Mucosa of descending colon (tissue), 3 donors: ENCODE results near the gene HIGD1B. TPM values are rescaled to one million over a fixed set of nuclear protein-coding genes. Genes with fewer than 3 reads are reported as not detected.

Experiments
- ATAC-seq: fragments of 200-7000 bp; cut with Tn5 transposase; one replicate; pipeline ENCODE4 v1.9.1; 2020; ENCODE audit warnings: mild to moderate bottlenecking, moderate library complexity
- DNase-seq, 3 donors: peaks; one replicate each; pipeline ENCODE4 v3.0.0-alpha.2; 2020
- H3K36me3 ChIP-seq: fragments of 200-600 bp; one replicate; pipeline ENCODE4 v1.8.0; 2021; ENCODE audit warnings: low read depth, mild to moderate bottlenecking
- H3K4me1 ChIP-seq: fragments of 200-600 bp; one replicate; pipeline ENCODE4 v1.8.0; 2021; ENCODE audit warnings: low read depth, mild to moderate bottlenecking
- H3K4me3 ChIP-seq: fragments of 200-600 bp; one replicate; pipeline ENCODE4 v1.8.0; 2021; ENCODE audit warnings: mild to moderate bottlenecking
- H3K9me3 ChIP-seq: fragments of 200-600 bp; one replicate; pipeline ENCODE4 v1.8.0; 2021; ENCODE audit warnings: mild to moderate bottlenecking
- intact Hi-C, 2 donors: fragments of 100-400 bp; cut with DNase I in 1 of 2; cut with micrococcal nuclease in 1 of 2; formaldehyde crosslinking; loops; one replicate each; pipeline versions ENCODE4 v1.11.0 to v1.11.1; 2022; cut with DNase I, micrococcal nuclease
- total RNA-seq, 3 donors: library from RNA; stranded (reverse); fragmentation: NEBNext Ultra II Directional in 2 of 3; extraction: Animal tissue kit (Norgen Biotek cat#: 25700) in 2 of 3; gene quantifications; one replicate each; pipeline versions ENCODE4 v1.2.1 to v1.2.4, GENCODE V29; 2021 to 2023
- TF ChIP-seq, protein P1 (sequence below): fragments of 200-600 bp; IDR thresholded peaks from one replicate; pipeline ENCODE4 v1.8.0; 2022; ENCODE audit warnings: antibody characterized with exemption, mild to moderate bottlenecking
- donor health status: DM: no; HTN: no; CAD: no; lungs with moderate emphysema.
- donor health status: DM: no; HTN: no; CAD: no.
- donor health status: DM: no; HTN: yes; CAD: no.

The HIGD1B gene
- total RNA-seq, 3 donors from 2014 or later: 1.6 TPM; not detected in 2

DNA sequence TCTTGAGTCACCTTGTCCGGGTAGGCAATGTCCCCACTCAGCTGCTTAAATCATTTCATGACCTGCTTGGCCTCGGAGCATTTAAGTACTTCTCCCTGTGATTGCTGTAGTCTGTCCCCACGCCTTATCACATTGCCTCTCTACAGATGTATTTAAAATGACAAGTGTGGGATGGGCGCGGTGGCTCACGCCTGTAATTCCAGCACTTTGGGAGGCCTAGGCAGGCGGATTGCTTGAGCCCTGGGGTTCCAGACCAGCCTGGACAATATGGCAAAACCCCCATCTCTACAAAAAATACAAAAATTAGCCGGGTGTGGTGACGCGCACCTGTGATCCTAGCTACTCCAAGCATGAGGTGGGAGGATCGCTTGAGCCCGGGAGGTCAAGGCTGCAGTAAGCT, 16.3 kb upstream of the HIGD1B start:
- ATAC-seq (no peak), DNase-seq (no peak)
- no peaks in the 10 kb centered on the region for H3K9me3 ChIP-seq
- no peaks in the 10 kb centered on the region for H3K36me3 ChIP-seq
- intact Hi-C loops: no loop called here
- H3K4me3 ChIP-seq: no peak overlapping the region
- peaks cover 12% of the 10 kb centered on the region for H3K4me1 ChIP-seq
- TF ChIP-seq, protein P1, sequence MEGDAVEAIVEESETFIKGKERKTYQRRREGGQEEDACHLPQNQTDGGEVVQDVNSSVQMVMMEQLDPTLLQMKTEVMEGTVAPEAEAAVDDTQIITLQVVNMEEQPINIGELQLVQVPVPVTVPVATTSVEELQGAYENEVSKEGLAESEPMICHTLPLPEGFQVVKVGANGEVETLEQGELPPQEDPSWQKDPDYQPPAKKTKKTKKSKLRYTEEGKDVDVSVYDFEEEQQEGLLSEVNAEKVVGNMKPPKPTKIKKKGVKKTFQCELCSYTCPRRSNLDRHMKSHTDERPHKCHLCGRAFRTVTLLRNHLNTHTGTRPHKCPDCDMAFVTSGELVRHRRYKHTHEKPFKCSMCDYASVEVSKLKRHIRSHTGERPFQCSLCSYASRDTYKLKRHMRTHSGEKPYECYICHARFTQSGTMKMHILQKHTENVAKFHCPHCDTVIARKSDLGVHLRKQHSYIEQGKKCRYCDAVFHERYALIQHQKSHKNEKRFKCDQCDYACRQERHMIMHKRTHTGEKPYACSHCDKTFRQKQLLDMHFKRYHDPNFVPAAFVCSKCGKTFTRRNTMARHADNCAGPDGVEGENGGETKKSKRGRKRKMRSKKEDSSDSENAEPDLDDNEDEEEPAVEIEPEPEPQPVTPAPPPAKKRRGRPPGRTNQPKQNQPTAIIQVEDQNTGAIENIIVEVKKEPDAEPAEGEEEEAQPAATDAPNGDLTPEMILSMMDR: no peak

DNA sequence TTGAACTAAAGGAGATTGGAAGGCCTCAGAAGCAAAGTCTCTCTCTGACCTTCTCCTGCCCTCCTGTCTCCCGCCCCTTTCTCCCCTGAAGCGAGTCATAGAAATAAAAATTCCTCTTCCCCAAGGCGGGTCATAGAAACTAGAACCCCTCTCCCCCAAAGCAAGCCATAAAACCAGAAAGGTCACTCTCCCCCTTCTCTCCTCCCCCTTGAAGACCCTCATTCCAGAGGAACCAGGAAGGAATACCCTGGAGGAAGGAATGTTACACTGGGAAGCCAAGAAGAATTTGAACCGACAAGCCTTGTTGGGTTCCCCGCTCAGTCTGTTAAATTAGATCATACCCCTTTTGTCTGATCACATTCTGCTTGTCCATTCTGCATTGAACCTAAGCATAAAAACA, 14.9 kb upstream of the HIGD1B start:
- ATAC-seq: no peak
- intact Hi-C loops: no loop called here
- no peak overlapping the region for H3K4me3 ChIP-seq
- H3K9me3 ChIP-seq: no peaks in the 10 kb centered on the region
- no peaks in the 10 kb centered on the region for H3K36me3 ChIP-seq
- TF ChIP-seq, protein P1: no peak
- no peak for DNase-seq
- peaks cover 12% of the 10 kb centered on the region for H3K4me1 ChIP-seq

DNA sequence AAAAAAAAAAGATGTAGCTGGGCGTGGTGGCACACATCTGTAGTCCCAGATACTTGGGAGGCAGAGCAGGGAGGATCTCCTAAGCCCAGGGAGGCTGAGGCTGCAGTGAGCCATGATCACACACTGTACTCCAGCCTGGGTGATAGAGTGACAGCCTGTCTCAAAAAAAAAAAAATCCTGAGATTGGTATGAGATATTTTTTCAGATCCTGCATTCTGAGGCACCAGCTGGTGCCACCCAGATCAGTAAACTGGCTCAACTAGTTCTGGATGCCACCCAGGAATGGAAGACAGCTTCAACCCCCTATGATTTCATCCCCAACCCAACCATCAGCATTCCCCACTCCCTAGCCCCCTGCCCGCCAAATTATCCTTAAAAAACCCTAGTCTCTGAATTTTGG, 10.5 kb upstream of the HIGD1B start:
- TF ChIP-seq, protein P1: no peak
- H3K4me3 ChIP-seq: no peak overlapping the region
- intact Hi-C loops: no loop called here
- H3K9me3 ChIP-seq: no peaks in the 10 kb centered on the region
- H3K4me1 ChIP-seq: no peaks in the 10 kb centered on the region
- DNase-seq (no peak), ATAC-seq (no peak)
- no peaks in the 10 kb centered on the region for H3K36me3 ChIP-seq

DNA sequence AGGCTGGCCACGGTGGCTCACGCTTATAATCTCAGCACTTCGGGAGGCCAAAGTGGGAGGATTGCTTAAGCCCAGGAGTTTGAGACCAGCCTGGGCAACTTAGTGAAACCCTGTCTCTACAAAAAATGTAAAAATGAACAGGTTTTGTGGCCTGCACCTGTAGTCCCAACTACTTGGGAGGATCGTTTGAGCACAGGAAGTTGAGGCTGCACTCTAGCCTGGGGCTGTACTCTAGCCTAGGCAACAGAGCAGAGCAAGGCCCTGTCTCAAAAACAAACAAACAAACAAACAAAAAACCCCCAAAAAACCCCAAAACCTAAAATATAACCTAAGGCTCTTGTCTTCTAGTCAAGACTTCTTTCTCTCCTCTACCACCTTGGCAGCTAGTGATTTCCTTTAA, 7.4 kb upstream of the HIGD1B start:
- DNase-seq (no peak), ATAC-seq (no peak)
- Histone ChIP-seq H3K4me1 (no peaks in the 10 kb centered on the region), H3K36me3 (no peaks in the 10 kb centered on the region), H3K4me3 (no peak overlapping the region), H3K9me3 (no peaks in the 10 kb centered on the region)
- intact Hi-C loops: no loop called here
- TF ChIP-seq, protein P1: no peak

DNA sequence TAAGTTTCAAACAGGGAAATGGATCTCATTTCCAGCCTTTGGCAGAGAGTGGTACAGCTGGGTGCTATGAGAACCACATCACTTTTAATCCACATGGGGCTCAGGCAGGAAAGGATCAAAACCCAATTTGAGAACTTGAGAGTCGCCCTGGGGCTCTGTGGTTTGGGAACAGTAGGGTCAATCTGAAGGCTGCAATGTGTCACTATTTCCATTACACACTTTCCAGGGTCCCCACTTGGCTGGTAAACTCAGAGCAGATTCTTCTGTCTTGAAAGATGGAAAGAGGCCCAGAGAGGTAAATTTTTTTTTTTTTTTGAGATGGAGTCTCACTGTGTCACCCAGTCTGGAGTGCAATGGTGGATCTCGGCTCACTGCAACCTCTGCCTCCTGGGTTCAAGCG, 6.7 kb upstream of the HIGD1B start:
- no peak for DNase-seq
- TF ChIP-seq, protein P1: no peak
- no peaks in the 10 kb centered on the region for H3K4me1 ChIP-seq
- no peak for ATAC-seq
- H3K9me3 ChIP-seq: no peaks in the 10 kb centered on the region
- no peak overlapping the region for H3K4me3 ChIP-seq
- intact Hi-C loops: no loop called here
- H3K36me3 ChIP-seq: no peaks in the 10 kb centered on the region

DNA sequence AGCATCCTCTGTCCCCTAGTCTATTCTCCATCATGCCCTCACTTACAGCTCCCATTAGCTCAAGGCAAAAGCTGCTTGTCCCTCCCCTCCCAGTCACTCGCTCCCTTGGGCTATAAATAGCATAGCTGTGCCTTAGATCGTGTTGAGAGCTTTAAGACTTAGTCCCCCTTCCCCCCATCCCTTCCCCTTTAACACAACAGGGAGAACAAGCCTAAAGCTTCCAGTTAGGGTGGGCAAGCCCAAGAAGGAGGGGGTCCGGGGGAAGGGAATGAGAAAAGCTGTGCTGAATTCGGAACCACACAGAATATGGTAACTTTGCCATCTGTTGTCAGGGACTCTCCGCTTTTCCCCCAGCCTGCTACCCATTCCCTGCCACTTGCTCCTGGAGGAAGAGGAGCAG, 4.9 kb upstream of the HIGD1B start:
- no peaks in the 10 kb centered on the region for H3K36me3 ChIP-seq
- H3K4me3 ChIP-seq: no peak overlapping the region
- DNase-seq (no peak), ATAC-seq (no peak)
- TF ChIP-seq, protein P1: no peak
- no peaks in the 10 kb centered on the region for H3K9me3 ChIP-seq
- intact Hi-C loops: no loop called here
- no peaks in the 10 kb centered on the region for H3K4me1 ChIP-seq
